OCI-LY1 (cell line): ENCODE data around the gene CC2D2B.

ENCODE experiments used
- H2AFZ ChIP-seq: fragments of 200-600 bp; sonication (generic), shearing (Covaris generic); 2 replicates; pipeline ENCODE4 v1.6.0; 2014; ENCODE audit warnings: antibody characterized with exemption, mild to moderate bottlenecking, low read length
- H3F3A ChIP-seq: fragments of 200-600 bp; sonication (generic), shearing (Covaris generic); 2 replicates; pipeline ENCODE4 v1.6.0; 2014; ENCODE audit warnings: mild to moderate bottlenecking, antibody characterized with exemption, low read length, moderate library complexity; ENCODE audit not compliant: insufficient read depth
- H3K27ac ChIP-seq: fragments of 200-600 bp; sonication (generic); 2 replicates; pipeline ENCODE4 v1.5.1; 2014; ENCODE audit warnings: low read length, mixed run types, mild to moderate bottlenecking, low read depth; ENCODE audit not compliant: poor library complexity, severe bottlenecking
- H3K27me3 ChIP-seq: fragments of 200-600 bp; sonication (generic); 2 replicates; pipeline ENCODE4 v1.6.0; 2014; ENCODE audit warnings: antibody characterized with exemption, mild to moderate bottlenecking, low read length, moderate library complexity; ENCODE audit not compliant: insufficient read depth
- H3K36me3 ChIP-seq: fragments of 200-600 bp; sonication (generic); 2 replicates; pipeline ENCODE4 v1.6.1; 2014; ENCODE audit warnings: mild to moderate bottlenecking, antibody characterized with exemption, low read length, moderate library complexity, mixed read lengths; ENCODE audit not compliant: insufficient read depth
- H3K4me1 ChIP-seq: fragments of 200-600 bp; sonication (generic); 2 replicates; pipeline ENCODE4 v1.5.1; 2014; ENCODE audit warnings: mild to moderate bottlenecking, low read length, moderate library complexity; ENCODE audit not compliant: insufficient read depth, severe bottlenecking
- H3K4me2 ChIP-seq: fragments of 200-600 bp; sonication (generic), shearing (Covaris generic); 2 replicates; pipeline ENCODE4 v1.6.1; 2014; ENCODE audit warnings: low read length
- H3K4me3 ChIP-seq: fragments of 200-600 bp; sonication (generic); 2 replicates; pipeline ENCODE4 v1.5.1; 2014; ENCODE audit warnings: low read length, low read depth, mild to moderate bottlenecking, mixed read lengths; ENCODE audit not compliant: poor library complexity, severe bottlenecking
- H3K79me2 ChIP-seq: fragments of 200-600 bp; shearing (Covaris generic); 2 replicates; pipeline ENCODE4 v1.6.1; 2016; ENCODE audit warnings: mixed run types, low read length, mixed read lengths; ENCODE audit not compliant: insufficient read depth
- H3K9ac ChIP-seq: fragments of 200-600 bp; sonication (generic), shearing (Covaris generic); 2 replicates; pipeline ENCODE4 v1.6.1; 2014; ENCODE audit warnings: mild to moderate bottlenecking, low read length, mixed read lengths
- H3K9me2 ChIP-seq: fragments of 200-600 bp; sonication (generic), shearing (Covaris generic); 2 replicates; pipeline ENCODE4 v1.6.1; 2014; ENCODE audit warnings: low read depth, mild to moderate bottlenecking, low read length, mixed read lengths
- H3K9me3 ChIP-seq: fragments of 200-600 bp; shearing (Covaris generic); 2 replicates; pipeline ENCODE4 v1.6.1; 2014; ENCODE audit warnings: low read length, mixed read lengths
- H4K20me1 ChIP-seq: fragments of 200-600 bp; sonication (generic), shearing (Covaris generic); 2 replicates; pipeline ENCODE4 v1.6.0; 2016; ENCODE audit warnings: mild to moderate bottlenecking, low read length; ENCODE audit not compliant: insufficient read depth
- EZH2 ChIP-seq: fragments of 200-600 bp; sonication (generic), shearing (Covaris generic); IDR thresholded peaks from 2 replicates; pipeline ENCODE4 v1.8.0; 2017; ENCODE audit warnings: borderline replicate concordance, mixed run types, mild to moderate bottlenecking, antibody characterized with exemption, low read length, moderate library complexity, mixed read lengths
- TF ChIP-seq, protein P1 (sequence below): fragments of 200-600 bp; sonication (generic), shearing (Covaris generic); IDR thresholded peaks from 2 replicates; pipeline ENCODE4 v1.5.1; 2017; ENCODE audit warnings: mild to moderate bottlenecking, antibody characterized with exemption, low read length, moderate library complexity, mixed read lengths

Gene CC2D2B

DNA sequence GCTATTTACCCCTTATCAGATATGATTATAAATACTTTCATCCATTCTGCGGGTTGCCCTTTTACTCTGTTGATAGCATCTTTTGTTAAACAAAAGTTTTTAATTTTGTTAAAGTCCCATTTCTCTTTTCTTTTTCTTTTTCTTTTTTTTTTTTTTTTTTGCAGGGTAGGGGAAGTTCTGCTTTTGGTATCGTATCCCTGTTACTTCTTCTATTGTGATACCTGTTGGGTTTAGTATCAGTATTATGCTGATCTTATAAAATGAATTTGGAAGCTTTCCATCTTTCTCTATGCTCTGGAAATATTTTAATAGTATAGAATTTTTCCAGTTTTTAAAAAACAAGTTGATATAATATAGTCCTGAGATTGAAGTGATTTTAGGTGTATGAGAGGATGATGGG lies 141.6 kb downstream of the CC2D2B start:
- Histone ChIP-seq H3K4me3 (no peak overlapping the region), H4K20me1 (no peaks in the 10 kb centered on the region), H3K27me3 (no peaks in the 10 kb centered on the region), H3K79me2 (0 out of 2 replicates have a peak, but pooled peaks cover 7% of the 10 kb centered on the region), H3F3A (no peaks in the 10 kb centered on the region), H3K9me2 (no peaks in the 10 kb centered on the region), H3K4me2 (no peak overlapping the region), H3K4me1 (peaks cover 23% of the 10 kb centered on the region), H3K27ac (no peak overlapping the region), H2AFZ (no peak overlapping the region), H3K9me3 (no peaks in the 10 kb centered on the region), H3K36me3 (no peaks in the 10 kb centered on the region), H3K9ac (no peak overlapping the region)
- TF ChIP-seq EZH2, result no peak
- TF ChIP-seq, protein P1, sequence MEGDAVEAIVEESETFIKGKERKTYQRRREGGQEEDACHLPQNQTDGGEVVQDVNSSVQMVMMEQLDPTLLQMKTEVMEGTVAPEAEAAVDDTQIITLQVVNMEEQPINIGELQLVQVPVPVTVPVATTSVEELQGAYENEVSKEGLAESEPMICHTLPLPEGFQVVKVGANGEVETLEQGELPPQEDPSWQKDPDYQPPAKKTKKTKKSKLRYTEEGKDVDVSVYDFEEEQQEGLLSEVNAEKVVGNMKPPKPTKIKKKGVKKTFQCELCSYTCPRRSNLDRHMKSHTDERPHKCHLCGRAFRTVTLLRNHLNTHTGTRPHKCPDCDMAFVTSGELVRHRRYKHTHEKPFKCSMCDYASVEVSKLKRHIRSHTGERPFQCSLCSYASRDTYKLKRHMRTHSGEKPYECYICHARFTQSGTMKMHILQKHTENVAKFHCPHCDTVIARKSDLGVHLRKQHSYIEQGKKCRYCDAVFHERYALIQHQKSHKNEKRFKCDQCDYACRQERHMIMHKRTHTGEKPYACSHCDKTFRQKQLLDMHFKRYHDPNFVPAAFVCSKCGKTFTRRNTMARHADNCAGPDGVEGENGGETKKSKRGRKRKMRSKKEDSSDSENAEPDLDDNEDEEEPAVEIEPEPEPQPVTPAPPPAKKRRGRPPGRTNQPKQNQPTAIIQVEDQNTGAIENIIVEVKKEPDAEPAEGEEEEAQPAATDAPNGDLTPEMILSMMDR, result no peak

DNA sequence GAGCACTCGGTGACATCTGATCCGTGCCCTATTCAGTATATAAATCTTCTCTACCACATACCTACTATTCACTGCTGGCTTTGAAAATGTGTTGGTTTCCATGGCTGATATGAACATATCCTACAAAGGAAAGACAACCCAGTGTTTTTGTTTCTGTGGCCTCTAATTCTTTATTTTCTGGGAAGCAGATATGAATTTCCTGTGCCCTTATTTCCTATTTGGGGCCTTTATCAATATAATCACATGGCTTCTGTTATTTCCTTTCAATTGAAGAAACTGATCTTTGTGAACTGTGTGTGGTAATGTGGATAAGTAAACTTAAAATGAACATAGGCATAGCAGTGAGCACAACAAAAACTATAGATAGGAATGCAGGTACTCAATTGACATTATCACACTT lies 146.2 kb downstream of the CC2D2B start:
- H4K20me1 ChIP-seq, result no peaks in the 10 kb centered on the region
- peaks cover under 1% of the 10 kb centered on the region for H3K4me1 ChIP-seq
- no peaks in the 10 kb centered on the region for H3K79me2 ChIP-seq
- no peaks in the 10 kb centered on the region for H3K9me2 ChIP-seq
- no peak overlapping the region for H3K9ac ChIP-seq
- no peak overlapping the region for H3K4me3 ChIP-seq
- H3K9me3 ChIP-seq, result no peaks in the 10 kb centered on the region
- no peaks in the 10 kb centered on the region for H3F3A ChIP-seq
- H2AFZ ChIP-seq, result no peak overlapping the region
- no peak overlapping the region for H3K27ac ChIP-seq
- H3K27me3 ChIP-seq, result no peaks in the 10 kb centered on the region
- H3K36me3 ChIP-seq, result peaks cover 22% of the 10 kb centered on the region; the same call in 1 of the 2 replicates
- TF ChIP-seq, protein P1, result no peak
- TF ChIP-seq EZH2, result no peak
- H3K4me2 ChIP-seq, result no peak overlapping the region

DNA sequence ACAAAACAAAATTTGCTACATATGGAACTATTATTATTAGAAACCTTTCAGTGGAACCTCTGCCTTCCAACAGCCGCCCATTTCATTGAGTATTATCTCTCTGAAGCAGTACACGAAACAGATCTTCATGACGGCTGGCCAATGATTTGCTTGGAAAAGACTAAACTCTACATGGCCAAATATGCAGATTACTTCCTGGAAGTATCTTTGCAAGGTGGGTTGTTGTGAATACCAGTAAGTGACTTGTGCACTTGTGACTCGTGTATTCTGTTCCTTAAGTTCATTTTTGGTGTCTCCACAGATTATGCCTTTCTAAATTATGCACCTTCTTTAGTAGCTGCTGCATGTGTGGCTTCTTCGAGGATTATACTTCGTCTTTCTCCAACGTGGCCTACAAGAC lies 149.0 kb downstream of the CC2D2B start:
- Histone ChIP-seq H3K36me3 (peaks cover 29% of the 10 kb centered on the region; the same call in 1 of the 2 replicates), H3K9me2 (no peaks in the 10 kb centered on the region), H4K20me1 (no peaks in the 10 kb centered on the region), H3F3A (no peaks in the 10 kb centered on the region), H3K27me3 (no peaks in the 10 kb centered on the region), H2AFZ (no peak overlapping the region), H3K9me3 (no peaks in the 10 kb centered on the region), H3K4me3 (no peak overlapping the region), H3K9ac (no peak overlapping the region), H3K79me2 (no peaks in the 10 kb centered on the region), H3K4me2 (no peak overlapping the region), H3K4me1 (no peaks in the 10 kb centered on the region), H3K27ac (no peak overlapping the region)
- TF ChIP-seq, protein P1, result no peak
- no peak for TF ChIP-seq EZH2
